GM12878 (cell line): Measurements from ENCODE around the gene SHISA7. TPM values are rescaled to one million over a fixed set of nuclear protein-coding genes. Genes with fewer than 3 reads are reported as not detected.

Source experiments
- ATAC-seq: fragments of 200-7000 bp; cut with Tn5 transposase; 3 replicates; pipeline ENCODE4 v1.9.1; 2020; ENCODE audit warnings: mild to moderate bottlenecking, moderate library complexity
- BruUV-seq: library from RNA; stranded (reverse); fragments of 400-500 nt; replicated peaks from 2 replicates; lab custom pipeline; 2021; lab: Mats Ljungman, UMichigan
- CTCF ChIA-PET: fragments of 300-600 bp; sonication (Branson Sonifier 250); formaldehyde crosslinking; extraction: SDS; loops from one replicate; lab custom pipeline; 2021; ENCODE audit warnings: inconsistent platforms; lab: Yijun Ruan, JAX
- POLR2A ChIA-PET: fragments of 350-600 bp; formaldehyde crosslinking; extraction: SDS; loops from one replicate; lab custom pipeline; 2021; ENCODE audit warnings: inconsistent platforms; lab: Charles Lee
- RAD21 ChIA-PET: fragments of 300-600 bp; sonication (Branson Sonifier 250); formaldehyde crosslinking; loops from one replicate; lab custom pipeline; 2023; ENCODE audit warnings: antibody characterized with exemption; ENCODE audit not compliant: unreplicated experiment; lab: Charles Lee
- SMC1A ChIA-PET: fragments of 300-600 bp; sonication (Branson Sonifier 250); formaldehyde crosslinking; loops from one replicate; lab custom pipeline; 2023; ENCODE audit not compliant: unreplicated experiment, uncharacterized antibody; lab: Charles Lee
- DNase-seq: peaks from one replicate; pipeline ENCODE4 v3.0.0-alpha.2; 2011; ENCODE audit warnings: low read depth, low spot score
- FAIRE-seq: peaks from 3 replicates; lab custom pipeline; 2011; peaks lifted over from hg19 to GRCh38; lab: Jason Lieb, UNC
- H2AFZ ChIP-seq: 2 replicates; pipeline ENCODE4 v1.6.0; 2011; ENCODE audit warnings: low read depth, low read length, control low read depth; ENCODE audit not compliant: control insufficient read depth
- H3K27ac ChIP-seq: 2 replicates; pipeline ENCODE4 v1.5.1; 2011; ENCODE audit warnings: control low read depth; ENCODE audit not compliant: control insufficient read depth, insufficient read depth
- H3K27me3 ChIP-seq, 2 experiments: replicated peaks in 1 of 2; 2 replicates each; pipeline versions ENCODE4 v1.6.0 to v1.6.1; 2011; ENCODE audit warnings: low read length in 1 of 2; ENCODE audit not compliant: control insufficient read depth in 2 of 2, insufficient read depth in 2 of 2
- H3K36me3 ChIP-seq, 2 experiments: 2 replicates each; pipeline ENCODE4 v1.5.1; 2011; ENCODE audit warnings: low read length in 1 of 2; ENCODE audit not compliant: control insufficient read depth in 2 of 2, insufficient read depth in 2 of 2
- H3K4me1 ChIP-seq: 2 replicates; pipeline ENCODE4 v1.6.1; 2011; ENCODE audit warnings: mild to moderate bottlenecking, low read length, moderate library complexity, mixed read lengths; ENCODE audit not compliant: control insufficient read depth, insufficient read depth
- H3K4me2 ChIP-seq: 2 replicates; pipeline ENCODE4 v1.6.0; 2011; ENCODE audit warnings: control low read depth; ENCODE audit not compliant: control insufficient read depth, insufficient read depth
- H3K4me3 ChIP-seq: fragments of 200-600 bp; sonication (generic); 2 replicates; pipeline ENCODE4 v1.5.1; 2016
- H3K79me2 ChIP-seq: 2 replicates; pipeline ENCODE4 v1.6.0; 2011; ENCODE audit warnings: low read length; ENCODE audit not compliant: control insufficient read depth, insufficient read depth
- H3K9ac ChIP-seq: 2 replicates; pipeline ENCODE4 v1.8.0; 2011; ENCODE audit warnings: low read length, control low read depth, mixed read lengths; ENCODE audit not compliant: control insufficient read depth, insufficient read depth
- H3K9me3 ChIP-seq: replicated peaks from 3 replicates; pipeline ENCODE4 v1.5.1; 2011; ENCODE audit warnings: mild to moderate bottlenecking, low read length; ENCODE audit not compliant: control insufficient read depth, insufficient read depth
- H4K20me1 ChIP-seq: 2 replicates; pipeline ENCODE4 v1.6.0; 2011; ENCODE audit not compliant: control insufficient read depth, insufficient read depth
- CREB1 ChIP-seq: IDR thresholded peaks from 2 replicates; pipeline ENCODE4 v1.6.1; 2012; ENCODE audit warnings: low read depth, mild to moderate bottlenecking, inconsistent platforms
- CREM ChIP-seq: IDR thresholded peaks from 2 replicates; pipeline ENCODE4 v1.6.1; 2014; ENCODE audit warnings: antibody characterized with exemption, low read depth
- HDGF ChIP-seq: fragments of 450-650 bp; IDR thresholded peaks from 2 replicates; pipeline ENCODE4 v1.6.1; 2016; ENCODE audit warnings: antibody characterized with exemption
- JUND ChIP-seq: IDR thresholded peaks from 2 replicates; pipeline ENCODE4 v1.6.1; 2012; ENCODE audit warnings: low read depth, mild to moderate bottlenecking, low read length, improper control_type of control experiment, moderate library complexity
- MYB ChIP-seq: fragments of 150-350 bp; IDR thresholded peaks from 2 replicates; pipeline ENCODE4 v1.6.1; 2014; ENCODE audit warnings: mild to moderate bottlenecking, low read depth, low read length, borderline replicate concordance
- NFYB ChIP-seq: IDR thresholded peaks from 2 replicates; pipeline ENCODE4 v1.6.1; 2011; ENCODE audit warnings: low read depth, mild to moderate bottlenecking, low read length, improper control_type of control experiment, moderate library complexity; ENCODE audit not compliant: insufficient read depth
- RUNX3 ChIP-seq: IDR thresholded peaks from 2 replicates; pipeline ENCODE4 v1.6.1; 2012; ENCODE audit warnings: low read length, inconsistent platforms
- SRF ChIP-seq, 2 experiments: IDR thresholded peaks; 2 replicates each; pipeline ENCODE4 v1.6.1; 2011; ENCODE audit warnings: low read depth in 2 of 2, low read length in 2 of 2, mild to moderate bottlenecking in 1 of 2, moderate library complexity in 1 of 2
- YY1 ChIP-seq: IDR thresholded peaks from 2 replicates; pipeline ENCODE4 v1.6.1; 2011; ENCODE audit warnings: low read depth, mild to moderate bottlenecking, low read length
- WGBS: methylation state at CpG from one replicate; pipeline ENCODE4 v1.1.6; 2016; ENCODE audit warnings: low lambda C conversion rate; ENCODE audit not compliant: insufficient replicate concordance, insufficient coverage; ENCODE audit errors: missing lambda C conversion rate; 5-methylcytosine and 5-hydroxymethylcytosine counted together
- in situ Hi-C: fragments of 300-500 bp; cut with MboI; formaldehyde crosslinking; loops from 9 replicates; pipeline ENCODE4 v1.14.3; 2018; ENCODE audit warnings: mixed read lengths
- intact Hi-C: fragments of 100-400 bp; cut with micrococcal nuclease; formaldehyde crosslinking; loops from one replicate; pipeline ENCODE4 v1.14.2; 2022; ENCODE audit not compliant: unreplicated experiment
- polyA plus RNA-seq, 11 experiments: library from polyadenylated mRNA; depleted of rRNA in 4 of 11; unstranded in 6 of 11; stranded (reverse) in 5 of 11; fragments of >200 nt; fragmentation: Nextera tagmentation in 4 of 11; fragmentation: Illumina TruSeq in 1 of 11; extraction: Ambion mirVana in 4 of 11; extraction: Trizol in 1 of 11; gene quantifications; 1 replicate in 1 of 11; 2 replicates in 10 of 11; pipeline versions ENCODE4 v1.2.1 to v1.2.3, GENCODE V29; 2011 to 2016; ENCODE audit warnings: inconsistent platforms in 2 of 11, missing spikeins in 2 of 11, low read depth in 1 of 11
- total RNA-seq, 4 experiments: library from RNA; depleted of rRNA in 3 of 4; stranded (reverse); fragments of >200 nt in 3 of 4; fragmentation: Illumina TruSeq in 1 of 4; extraction: Trizol in 1 of 4; gene quantifications; 2 replicates each; pipeline versions ENCODE4 v1.2.1 to v1.2.3, GENCODE V29; 2013 to 2021
- TF ChIP-seq, protein P1 (sequence below): fragments of 450-650 bp; IDR thresholded peaks from 2 replicates; pipeline ENCODE4 v1.6.1; 2017; ENCODE audit warnings: mild to moderate bottlenecking, low read depth, inconsistent platforms; ENCODE audit not compliant: poor library complexity, severe bottlenecking
- TF ChIP-seq, protein P2 (sequence below): fragments of 450-650 bp; IDR thresholded peaks from 2 replicates; pipeline ENCODE4 v1.6.1; 2018; ENCODE audit warnings: mild to moderate bottlenecking, low read depth, moderate library complexity; ENCODE audit not compliant: partially characterized antibody
- TF ChIP-seq, protein P3 (sequence below): fragments of 450-650 bp; formaldehyde crosslinking; IDR thresholded peaks from 2 replicates; pipeline ENCODE4 v1.4.0; 2022; ENCODE audit warnings: mild to moderate bottlenecking, moderate library complexity

SHISA7 gene
- total and polyA plus RNA-seq, 10 of the 15 experiments (the other 5 are each of a cell fraction or from before 2014, with no cell fraction given), result 0.03 TPM; not detected in 9

DNA sequence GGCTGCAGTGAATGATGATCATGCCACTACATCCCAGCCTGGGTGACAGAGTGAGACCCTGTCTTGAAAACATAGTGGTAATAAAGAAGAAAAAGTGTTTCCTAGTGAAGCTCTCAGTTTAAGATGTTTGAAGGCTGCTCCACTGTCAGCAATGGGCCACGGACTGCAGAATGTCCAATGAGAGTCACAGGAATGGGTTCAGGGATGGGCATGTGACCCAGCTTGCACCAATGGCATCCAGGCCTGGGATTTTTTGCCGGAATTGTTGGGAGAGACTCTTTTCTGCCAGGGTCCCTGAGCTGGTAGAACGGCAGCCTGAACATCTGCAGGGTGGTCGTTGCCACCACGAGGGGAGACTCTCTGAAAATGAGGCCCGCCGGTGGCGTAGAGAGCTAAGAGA lies 6.3 kb downstream of the SHISA7 start:
- WGBS, result 33% methylated on average over 8 of the region's 8 CpGs
- no peak for ATAC-seq
- Histone ChIP-seq H2AFZ (no peak overlapping the region), H3K4me3 (no peak overlapping the region), H3K4me2 (no peak overlapping the region), H3K36me3 (no peaks in the 10 kb centered on the region), H3K27me3 (no peaks in the 10 kb centered on the region; a peak in 1 of 4 replicates), H3K79me2 (no peaks in the 10 kb centered on the region), H3K4me1 (no peaks in the 10 kb centered on the region; the same call in 1 of the 2 replicates), H3K9me3 (no peaks in the 10 kb centered on the region; the same call in 2 of the 3 replicates), H3K27ac (no peak overlapping the region), H4K20me1 (no peaks in the 10 kb centered on the region), H3K9ac (no peak overlapping the region)
- in situ Hi-C loops, result no loop called here
- no peak for FAIRE-seq
- TF ChIP-seq CREB1 (no peak), SRF (IDR thresholded peaks at IDR 0.05; ENCODE audit: low read depth in 2 of 2, low read length in 2 of 2) (no peak), JUND (no peak), CREM (no peak), YY1 (no peak), HDGF (no peak), MYB (no peak), NFYB (no peak), RUNX3 (no peak)
- TF ChIP-seq, protein P1, sequence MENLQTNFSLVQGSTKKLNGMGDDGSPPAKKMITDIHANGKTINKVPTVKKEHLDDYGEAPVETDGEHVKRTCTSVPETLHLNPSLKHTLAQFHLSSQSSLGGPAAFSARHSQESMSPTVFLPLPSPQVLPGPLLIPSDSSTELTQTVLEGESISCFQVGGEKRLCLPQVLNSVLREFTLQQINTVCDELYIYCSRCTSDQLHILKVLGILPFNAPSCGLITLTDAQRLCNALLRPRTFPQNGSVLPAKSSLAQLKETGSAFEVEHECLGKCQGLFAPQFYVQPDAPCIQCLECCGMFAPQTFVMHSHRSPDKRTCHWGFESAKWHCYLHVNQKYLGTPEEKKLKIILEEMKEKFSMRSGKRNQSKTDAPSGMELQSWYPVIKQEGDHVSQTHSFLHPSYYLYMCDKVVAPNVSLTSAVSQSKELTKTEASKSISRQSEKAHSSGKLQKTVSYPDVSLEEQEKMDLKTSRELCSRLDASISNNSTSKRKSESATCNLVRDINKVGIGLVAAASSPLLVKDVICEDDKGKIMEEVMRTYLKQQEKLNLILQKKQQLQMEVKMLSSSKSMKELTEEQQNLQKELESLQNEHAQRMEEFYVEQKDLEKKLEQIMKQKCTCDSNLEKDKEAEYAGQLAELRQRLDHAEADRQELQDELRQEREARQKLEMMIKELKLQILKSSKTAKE, result no peak
- TF ChIP-seq, protein P2, sequence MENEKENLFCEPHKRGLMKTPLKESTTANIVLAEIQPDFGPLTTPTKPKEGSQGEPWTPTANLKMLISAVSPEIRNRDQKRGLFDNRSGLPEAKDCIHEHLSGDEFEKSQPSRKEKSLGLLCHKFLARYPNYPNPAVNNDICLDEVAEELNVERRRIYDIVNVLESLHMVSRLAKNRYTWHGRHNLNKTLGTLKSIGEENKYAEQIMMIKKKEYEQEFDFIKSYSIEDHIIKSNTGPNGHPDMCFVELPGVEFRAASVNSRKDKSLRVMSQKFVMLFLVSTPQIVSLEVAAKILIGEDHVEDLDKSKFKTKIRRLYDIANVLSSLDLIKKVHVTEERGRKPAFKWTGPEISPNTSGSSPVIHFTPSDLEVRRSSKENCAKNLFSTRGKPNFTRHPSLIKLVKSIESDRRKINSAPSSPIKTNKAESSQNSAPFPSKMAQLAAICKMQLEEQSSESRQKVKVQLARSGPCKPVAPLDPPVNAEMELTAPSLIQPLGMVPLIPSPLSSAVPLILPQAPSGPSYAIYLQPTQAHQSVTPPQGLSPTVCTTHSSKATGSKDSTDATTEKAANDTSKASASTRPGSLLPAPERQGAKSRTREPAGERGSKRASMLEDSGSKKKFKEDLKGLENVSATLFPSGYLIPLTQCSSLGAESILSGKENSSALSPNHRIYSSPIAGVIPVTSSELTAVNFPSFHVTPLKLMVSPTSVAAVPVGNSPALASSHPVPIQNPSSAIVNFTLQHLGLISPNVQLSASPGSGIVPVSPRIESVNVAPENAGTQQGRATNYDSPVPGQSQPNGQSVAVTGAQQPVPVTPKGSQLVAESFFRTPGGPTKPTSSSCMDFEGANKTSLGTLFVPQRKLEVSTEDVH, result no peak
- TF ChIP-seq, protein P3, sequence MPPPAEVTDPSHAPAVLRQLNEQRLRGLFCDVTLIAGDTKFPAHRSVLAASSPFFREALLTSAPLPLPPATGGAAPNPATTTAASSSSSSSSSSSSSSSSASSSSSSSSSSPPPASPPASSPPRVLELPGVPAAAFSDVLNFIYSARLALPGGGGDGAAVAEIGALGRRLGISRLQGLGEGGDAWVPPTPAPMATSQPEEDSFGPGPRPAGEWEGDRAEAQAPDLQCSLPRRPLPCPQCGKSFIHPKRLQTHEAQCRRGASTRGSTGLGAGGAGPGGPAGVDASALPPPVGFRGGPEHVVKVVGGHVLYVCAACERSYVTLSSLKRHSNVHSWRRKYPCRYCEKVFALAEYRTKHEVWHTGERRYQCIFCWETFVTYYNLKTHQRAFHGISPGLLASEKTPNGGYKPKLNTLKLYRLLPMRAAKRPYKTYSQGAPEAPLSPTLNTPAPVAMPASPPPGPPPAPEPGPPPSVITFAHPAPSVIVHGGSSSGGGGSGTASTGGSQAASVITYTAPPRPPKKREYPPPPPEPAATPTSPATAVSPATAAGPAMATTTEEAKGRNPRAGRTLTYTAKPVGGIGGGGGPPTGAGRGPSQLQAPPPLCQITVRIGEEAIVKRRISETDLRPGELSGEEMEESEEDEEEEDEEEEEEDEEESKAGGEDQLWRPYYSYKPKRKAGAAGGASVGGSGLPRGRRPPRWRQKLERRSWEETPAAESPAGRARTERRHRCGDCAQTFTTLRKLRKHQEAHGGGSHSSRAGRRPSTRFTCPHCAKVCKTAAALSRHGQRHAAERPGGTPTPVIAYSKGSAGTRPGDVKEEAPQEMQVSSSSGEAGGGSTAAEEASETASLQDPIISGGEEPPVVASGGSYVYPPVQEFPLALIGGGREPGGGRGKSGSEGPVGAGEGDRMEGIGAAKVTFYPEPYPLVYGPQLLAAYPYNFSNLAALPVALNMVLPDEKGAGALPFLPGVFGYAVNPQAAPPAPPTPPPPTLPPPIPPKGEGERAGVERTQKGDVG (CRISPR knock-in tag), result no peak
- intact Hi-C loops, result no loop called here
- POLR2A ChIA-PET, result no interaction called here
- no peak for DNase-seq
- BruUV-seq, result no TSS peak
- CTCF ChIA-PET, result interaction anchor here (0.8 to 1.5 kb wide), 4 partner anchors 17 to 67 kb away, joined by 3 to 4 read pairs (median 4); no protein-coding TSS in a partner anchor
- SMC1A ChIA-PET, result interaction anchor here (0.6 kb wide), 1 partner anchor 81 kb away, joined by 3 read pairs; no protein-coding TSS in a partner anchor
- RAD21 ChIA-PET, result interaction anchor here (0.9 kb wide), 1 partner anchor 74 kb away, joined by 3 read pairs; no protein-coding TSS in a partner anchor
